GM12864 (cell line): ENCODE measurements around the gene MKLN1.

ENCODE experiments used
- DNase-seq: peaks from one replicate; pipeline ENCODE4 v3.0.0-alpha.2; 2011; ENCODE audit warnings: low read depth
- H3K4me3 ChIP-seq: 2 replicates; pipeline ENCODE4 v1.5.1; 2011; ENCODE audit warnings: mild to moderate bottlenecking, low read depth, low read length, control low read depth
- CTCF ChIP-seq: IDR thresholded peaks from 2 replicates; pipeline ENCODE4 v1.5.1; 2011; ENCODE audit warnings: low read depth, mild to moderate bottlenecking, moderate library complexity, low read length, control low read depth, inconsistent platforms; ENCODE audit errors: missing control alignments

The MKLN1 gene

GRCh38 chr7:131467788-131468187 is 140.1 kb downstream of the MKLN1 start:
- TF ChIP-seq CTCF: no peak
- DNase-seq: no peak
- H3K4me3 ChIP-seq: no peak overlapping the region

- no peak for TF ChIP-seq CTCF
- DNase-seq: no peak
- H3K4me3 ChIP-seq: no peak overlapping the region
Measured at GRCh38 chr7:131471250-131472004, 143.8 kb downstream of the MKLN1 start.

- no peak for TF ChIP-seq CTCF
- no peak overlapping the region for H3K4me3 ChIP-seq
- DNase-seq: no peak
Measured at GRCh38 chr7:131476740-131477139, 149.1 kb downstream of the MKLN1 start.

- no peak overlapping the region for H3K4me3 ChIP-seq
- DNase-seq: no peak
- TF ChIP-seq CTCF: no peak
Measured at GRCh38 chr7:131480384-131481315, 153.0 kb downstream of the MKLN1 start.

- H3K4me3 ChIP-seq: no peak overlapping the region
- TF ChIP-seq CTCF: no peak
- peak; percentile 26 for DNase-seq
Measured at GRCh38 chr7:131482800-131483199, 155.1 kb downstream of the MKLN1 start.

- TF ChIP-seq CTCF: no peak
- peak; percentile 42 for DNase-seq
- no peak overlapping the region for H3K4me3 ChIP-seq
Measured at GRCh38 chr7:131483586-131483985, 155.9 kb downstream of the MKLN1 start.
